SK-N-MC (cell line): ENCODE measurements around the gene PCDHA1.

Experiments
- EZH2 ChIP-seq: fragments of 200-600 bp; sonication (generic); IDR thresholded peaks from one replicate; pipeline ENCODE4 v1.6.1; 2017; ENCODE audit warnings: antibody characterized with exemption
- FOXP2 ChIP-seq: optimal IDR thresholded peaks from 2 replicates; pipeline ENCODE3; 2011; ENCODE audit warnings: mild to moderate bottlenecking, moderate library complexity; ENCODE audit not compliant: insufficient read depth; ENCODE audit errors: extremely low read length, control extremely low read depth
- POLR2AphosphoS5 ChIP-seq: IDR thresholded peaks from 2 replicates; pipeline ENCODE4 v1.6.1; 2012; ENCODE audit warnings: mild to moderate bottlenecking, low read depth, low read length, borderline replicate concordance

- TF ChIP-seq POLR2AphosphoS5 = no peak
- TF ChIP-seq EZH2 = no peak
- no peak for TF ChIP-seq FOXP2
Observed at GRCh38 chr5:140978260-140978659, 192.3 kb downstream of the PCDHA1 start.
